Stimulated activated CD8-positive, alpha-beta memory T cell treated with anti-CD3 and anti-CD28 coated beads, Interleukin-4, amount 100 ng/mL, for 24 hours (primary cell): ENCODE results near the gene ST8SIA3.
"Not testable (repeated sequence)": the region's sequence is repeated elsewhere in the genome, so short reads cannot be mapped to it uniquely, and the experiment has no call there.

Source experiments
- DNase-seq: peaks from one replicate; pipeline ENCODE4 v3.0.0-alpha.2; 2020; ENCODE audit warnings: low read depth

Gene ST8SIA3

GRCh38 chr18:57366528-57367081 is 14.2 kb downstream of the ST8SIA3 start:
- no peak for DNase-seq

DNA sequence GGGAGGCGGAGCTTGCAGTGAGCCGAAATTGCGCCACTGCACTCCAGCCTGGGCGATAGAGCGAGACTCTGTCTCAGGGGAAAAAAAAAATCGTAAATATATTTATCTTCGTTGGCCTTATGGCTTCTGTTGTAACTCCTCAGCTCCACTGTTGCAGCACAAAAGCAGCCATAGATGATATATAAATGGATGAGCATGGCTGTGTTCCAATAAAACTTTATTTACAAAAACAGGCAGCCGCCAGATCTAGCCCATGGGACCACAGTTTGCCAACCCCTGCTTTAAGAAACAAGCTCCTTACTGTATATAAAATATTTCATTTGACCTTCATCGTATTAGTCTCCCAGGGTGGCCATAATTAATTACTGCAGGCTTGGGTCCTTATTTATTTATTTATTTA is 20.1 kb downstream of the ST8SIA3 start:
- no peak for DNase-seq

DNA sequence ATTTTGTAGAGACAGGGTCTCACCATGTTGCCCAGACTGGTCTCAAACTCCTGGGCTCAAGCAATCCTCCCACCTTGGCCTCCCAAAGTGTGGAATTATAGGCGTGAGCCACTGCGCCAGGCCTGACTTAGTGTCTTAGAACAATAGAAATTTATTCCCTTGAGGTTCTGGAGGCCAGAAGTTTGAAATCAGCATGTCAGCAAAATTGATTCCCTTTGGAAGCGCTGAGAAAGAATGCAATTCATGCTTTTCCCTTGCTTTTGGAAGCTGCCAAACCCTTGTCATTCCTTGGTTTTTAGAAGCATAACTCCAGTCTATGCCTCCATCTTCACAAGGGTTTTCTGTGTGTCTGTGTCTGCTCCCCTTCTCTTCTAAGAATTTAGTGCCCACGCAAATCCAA is 20.7 kb downstream of the ST8SIA3 start:
- DNase-seq = no peak

DNA sequence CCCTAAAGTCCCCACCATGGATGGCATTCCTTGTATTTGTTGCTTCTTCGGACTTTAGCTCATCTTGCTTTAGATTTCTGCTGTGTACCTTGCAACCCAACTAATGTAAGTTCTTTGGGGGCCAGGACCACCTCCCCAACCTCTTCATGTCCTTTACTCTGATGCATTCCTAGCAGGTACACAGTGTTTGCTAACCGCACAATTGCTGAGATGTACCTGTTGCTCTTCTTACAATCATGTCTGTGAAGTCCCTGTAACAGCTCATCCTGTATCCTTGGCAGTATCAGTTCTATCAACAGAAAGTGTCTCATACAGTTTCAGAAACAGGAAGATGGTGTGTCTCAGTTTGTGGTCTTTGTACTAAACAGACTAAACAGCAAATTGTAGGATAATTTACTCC is 24.1 kb downstream of the ST8SIA3 start:
- DNase-seq = no peak

GRCh38 chr18:57389271-57389670 is 36.9 kb downstream of the ST8SIA3 start:
- no peak for DNase-seq

GRCh38 chr18:57390044-57390443 is 37.7 kb downstream of the ST8SIA3 start:
- DNase-seq = no peak

GRCh38 chr18:57394749-57395148 is 42.4 kb downstream of the ST8SIA3 start:
- DNase-seq = not testable (repeated sequence)

- DNase-seq = not testable (repeated sequence)
Observed at GRCh38 chr18:57396831-57397230, 44.5 kb downstream of the ST8SIA3 start.

DNA sequence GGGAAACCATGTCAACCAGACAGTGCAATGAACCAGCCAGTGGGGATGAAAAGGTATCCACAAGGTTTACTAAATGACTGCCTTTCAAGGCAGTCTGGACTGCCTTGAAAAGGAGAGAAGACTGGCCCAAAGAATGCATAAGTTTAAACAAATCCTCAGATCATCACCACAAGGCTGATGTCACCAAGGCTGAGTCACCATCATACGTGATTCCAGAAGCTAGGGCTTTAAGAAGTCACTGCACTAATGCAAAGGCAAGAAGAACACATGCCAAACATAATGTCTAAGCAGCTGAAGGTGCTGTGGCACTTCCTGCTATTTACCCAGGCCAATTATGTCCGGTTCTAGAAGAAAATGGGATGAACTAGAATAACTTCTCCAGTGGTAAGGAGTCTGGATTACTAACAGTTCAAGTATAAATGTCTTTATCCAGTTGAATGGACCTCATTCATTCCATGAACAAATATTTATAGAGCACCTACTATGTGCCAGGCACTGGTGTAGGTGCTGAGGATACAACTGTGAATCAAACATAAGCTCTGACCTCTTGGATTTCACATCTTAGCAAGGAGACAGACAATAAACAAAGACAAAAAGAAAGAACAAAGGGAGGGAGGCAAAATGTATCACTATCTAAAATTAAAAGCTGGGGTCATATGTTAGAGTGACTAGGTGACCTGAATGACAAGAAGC is 45.2 kb downstream of the ST8SIA3 start:
- no peak for DNase-seq

GRCh38 chr18:57404345-57404744 is 52.0 kb downstream of the ST8SIA3 start:
- DNase-seq = no peak

- DNase-seq = no peak
Observed at GRCh38 chr18:57409650-57410049, 57.3 kb downstream of the ST8SIA3 start.

- DNase-seq = no peak
Observed at GRCh38 chr18:57410749-57411148, 58.4 kb downstream of the ST8SIA3 start.

- DNase-seq = no peak
Observed at GRCh38 chr18:57416542-57416941, 64.2 kb downstream of the ST8SIA3 start.
